ENCODE results near the gene UMODL1.

UMODL1 gene

DNA sequence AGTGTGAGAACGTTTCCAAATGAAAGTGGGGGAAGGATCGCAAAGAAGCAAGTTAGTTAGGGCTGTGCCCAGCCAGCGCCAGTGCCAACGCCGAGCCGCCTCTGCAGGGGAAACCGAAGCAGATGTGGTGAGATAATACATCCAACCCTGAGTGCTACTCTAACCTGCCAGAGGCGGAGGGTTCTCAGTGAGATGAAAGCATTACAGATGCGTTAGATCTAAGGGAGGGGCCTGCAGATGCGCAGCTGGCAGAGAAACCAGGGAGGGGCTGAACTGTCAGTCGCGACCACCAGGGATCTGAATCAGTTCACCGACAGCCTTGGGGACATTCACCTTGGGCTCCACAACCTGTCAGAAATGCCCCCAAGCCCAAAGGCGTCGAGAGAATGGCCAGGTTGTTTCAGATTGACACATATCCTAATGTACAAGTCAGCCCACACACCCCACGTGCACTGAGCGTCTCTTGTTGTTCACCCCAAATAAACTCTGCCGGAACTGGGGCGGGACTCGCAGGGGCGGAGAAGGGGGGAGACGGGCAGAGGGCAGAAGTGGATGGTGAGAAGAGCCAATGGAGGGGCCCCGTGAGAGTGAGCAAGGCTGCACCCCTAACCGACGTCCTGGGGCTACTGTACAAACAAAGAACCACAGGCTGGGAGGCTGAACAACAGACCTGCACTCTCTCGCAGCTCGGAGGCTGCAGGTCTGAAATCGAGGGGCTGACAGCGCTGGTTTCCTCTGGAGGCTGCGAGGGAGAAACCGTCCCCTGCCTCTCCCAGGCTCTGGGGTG, 8.7 kb upstream of the UMODL1 start:
- peak; percentile 86 for DNase-seq (ENCODE audit: low spot score)
- in situ Hi-C loops (cut with MboI; ENCODE audit: low sequenced_read_pairs, unreplicated experiment) = no loop called here
- TF ChIP-seq, protein P1, sequence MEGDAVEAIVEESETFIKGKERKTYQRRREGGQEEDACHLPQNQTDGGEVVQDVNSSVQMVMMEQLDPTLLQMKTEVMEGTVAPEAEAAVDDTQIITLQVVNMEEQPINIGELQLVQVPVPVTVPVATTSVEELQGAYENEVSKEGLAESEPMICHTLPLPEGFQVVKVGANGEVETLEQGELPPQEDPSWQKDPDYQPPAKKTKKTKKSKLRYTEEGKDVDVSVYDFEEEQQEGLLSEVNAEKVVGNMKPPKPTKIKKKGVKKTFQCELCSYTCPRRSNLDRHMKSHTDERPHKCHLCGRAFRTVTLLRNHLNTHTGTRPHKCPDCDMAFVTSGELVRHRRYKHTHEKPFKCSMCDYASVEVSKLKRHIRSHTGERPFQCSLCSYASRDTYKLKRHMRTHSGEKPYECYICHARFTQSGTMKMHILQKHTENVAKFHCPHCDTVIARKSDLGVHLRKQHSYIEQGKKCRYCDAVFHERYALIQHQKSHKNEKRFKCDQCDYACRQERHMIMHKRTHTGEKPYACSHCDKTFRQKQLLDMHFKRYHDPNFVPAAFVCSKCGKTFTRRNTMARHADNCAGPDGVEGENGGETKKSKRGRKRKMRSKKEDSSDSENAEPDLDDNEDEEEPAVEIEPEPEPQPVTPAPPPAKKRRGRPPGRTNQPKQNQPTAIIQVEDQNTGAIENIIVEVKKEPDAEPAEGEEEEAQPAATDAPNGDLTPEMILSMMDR (IDR thresholded peaks at IDR 0.05; ENCODE audit: borderline replicate concordance, control extremely low read depth, extremely low read depth, insufficient read depth, missing control alignments) = no peak

DNA sequence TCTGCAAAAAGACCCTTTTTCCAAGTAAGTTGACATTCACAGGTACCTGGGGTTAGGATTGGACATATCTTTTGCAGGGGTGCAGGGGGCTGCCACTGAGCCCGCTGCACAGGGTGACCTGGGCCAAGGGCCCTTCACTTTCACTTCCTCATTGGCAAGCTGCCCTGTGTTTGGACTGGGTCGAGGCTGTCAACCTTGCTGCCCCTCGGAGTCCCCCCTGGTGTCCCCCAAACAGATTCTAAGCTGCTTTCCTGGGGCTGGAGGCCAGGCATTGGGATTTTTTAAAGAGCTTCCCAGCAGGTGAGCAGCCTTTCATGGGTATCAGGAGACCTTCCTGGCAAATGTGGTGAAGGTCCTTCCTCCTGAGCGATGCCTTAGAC, 7.9 kb upstream of the UMODL1 start:
- TF ChIP-seq, protein P1 (IDR thresholded peaks at IDR 0.05; ENCODE audit: borderline replicate concordance, control extremely low read depth, extremely low read depth, insufficient read depth, missing control alignments) = no peak
- DNase-seq (ENCODE audit: low spot score) = no peak
- in situ Hi-C loops (cut with MboI; ENCODE audit: low sequenced_read_pairs, unreplicated experiment) = no loop called here

DNA sequence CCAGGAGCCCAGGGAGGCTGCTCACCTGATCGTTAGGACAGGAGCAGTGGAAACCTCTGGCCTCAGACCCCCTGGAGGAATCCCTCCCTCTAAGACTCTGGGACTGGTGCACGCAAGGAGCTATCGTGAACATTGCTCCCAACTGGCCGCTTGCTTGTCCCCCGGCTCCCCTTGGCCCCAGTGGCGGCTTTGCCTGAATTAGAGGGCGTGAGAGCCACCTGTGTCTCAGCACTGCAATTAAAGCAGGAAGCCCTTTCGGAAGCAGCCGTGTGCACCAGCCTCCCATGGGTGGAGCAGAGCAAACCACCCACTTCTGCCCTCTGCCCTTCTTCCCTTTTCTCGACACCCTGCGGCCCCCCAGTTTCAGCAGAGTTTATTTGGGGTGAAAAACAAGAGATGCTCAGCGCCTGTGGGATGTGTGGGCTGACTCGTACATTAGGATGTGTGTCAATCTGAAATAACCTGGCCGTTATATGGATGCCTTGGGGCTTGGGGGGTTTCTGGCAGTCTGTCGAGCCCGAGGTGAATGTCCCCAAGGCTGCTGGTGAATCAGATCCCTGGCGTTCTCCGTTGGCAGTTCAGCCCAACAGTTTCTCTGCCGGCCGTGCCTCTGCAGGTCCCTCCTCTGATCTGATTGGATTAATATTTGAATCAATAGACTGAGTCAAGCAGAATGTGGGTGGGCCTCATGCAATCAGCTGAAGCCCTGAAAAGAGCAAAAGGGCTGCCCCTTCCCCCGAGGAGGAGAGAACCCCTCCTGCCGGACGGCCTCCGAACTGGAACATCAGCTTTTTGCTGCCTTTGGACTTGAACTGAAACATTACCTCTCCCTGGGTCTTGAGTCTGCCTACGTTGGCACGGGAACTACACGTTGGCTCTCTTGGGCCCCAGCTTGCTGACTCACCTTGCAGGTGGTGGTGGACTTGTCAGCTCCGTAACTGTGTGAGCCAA, 7.3 kb upstream of the UMODL1 start:
- in situ Hi-C loops (cut with MboI; ENCODE audit: low sequenced_read_pairs, unreplicated experiment) = no loop called here
- TF ChIP-seq, protein P1 (IDR thresholded peaks at IDR 0.05; ENCODE audit: borderline replicate concordance, control extremely low read depth, extremely low read depth, insufficient read depth, missing control alignments) = no peak
- peak; percentile 61 for DNase-seq (ENCODE audit: low spot score)

DNA sequence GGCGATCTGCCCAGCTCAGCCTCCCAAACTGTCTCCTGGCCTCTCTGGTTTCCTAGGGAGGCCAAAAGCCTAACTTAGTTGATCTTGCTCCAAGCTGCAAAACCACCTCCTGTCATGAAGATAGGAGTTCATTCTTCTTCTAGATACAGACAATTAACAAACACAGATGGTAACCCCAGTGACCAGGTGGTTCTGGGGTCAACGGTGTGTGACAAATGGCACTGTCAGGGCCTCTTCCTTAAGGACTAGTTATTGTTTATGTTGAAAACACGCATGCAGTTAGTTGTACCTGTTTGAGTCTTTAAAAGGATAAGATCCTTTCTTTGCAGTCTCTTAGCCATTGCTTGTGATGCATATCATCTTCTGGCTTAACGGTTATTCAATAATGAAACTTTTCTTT, 4.6 kb upstream of the UMODL1 start:
- in situ Hi-C loops (cut with MboI; ENCODE audit: low sequenced_read_pairs, unreplicated experiment) = no loop called here
- no peak for DNase-seq (ENCODE audit: low spot score)
- TF ChIP-seq, protein P1 (IDR thresholded peaks at IDR 0.05; ENCODE audit: borderline replicate concordance, control extremely low read depth, extremely low read depth, insufficient read depth, missing control alignments) = no peak

DNA sequence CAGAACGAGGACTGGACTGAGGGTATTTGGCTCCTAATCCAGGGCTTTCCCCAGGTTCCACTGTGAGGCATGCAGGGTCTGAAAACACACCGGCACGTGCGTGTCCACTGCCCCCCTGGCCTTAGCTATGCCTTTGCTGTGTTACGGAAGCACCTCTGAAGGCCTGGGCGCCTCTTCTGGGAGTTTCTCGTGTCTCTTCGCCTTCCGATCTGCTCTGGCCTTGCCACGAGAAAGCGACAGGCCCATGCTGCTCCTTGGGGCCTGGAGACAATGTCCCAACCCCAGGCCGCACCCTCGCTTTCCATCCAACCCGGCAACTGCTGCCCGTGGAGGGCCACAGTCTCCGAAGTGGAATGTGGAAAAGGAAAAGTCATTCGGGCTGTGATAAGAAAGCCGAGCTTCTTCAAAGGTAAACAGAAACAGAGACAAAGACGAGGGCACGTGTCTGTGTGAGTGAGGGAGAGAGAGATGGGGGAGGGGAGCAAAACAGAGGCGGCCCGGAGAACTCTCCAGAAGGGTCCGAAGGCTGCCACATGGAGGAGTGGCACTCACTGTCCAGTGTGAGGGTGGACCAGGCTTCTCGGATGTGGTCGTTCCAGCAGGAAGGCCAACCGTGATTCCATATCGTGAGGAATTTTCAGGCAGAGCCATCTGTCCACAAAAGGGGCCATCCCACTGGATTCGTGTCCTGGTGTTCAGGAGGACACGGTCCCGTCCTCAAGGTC, 3.4 kb upstream of the UMODL1 start:
- no peak for DNase-seq (ENCODE audit: low spot score)
- in situ Hi-C loops (cut with MboI; ENCODE audit: low sequenced_read_pairs, unreplicated experiment) = no loop called here
- TF ChIP-seq, protein P1 (IDR thresholded peaks at IDR 0.05; ENCODE audit: borderline replicate concordance, control extremely low read depth, extremely low read depth, insufficient read depth, missing control alignments) = no peak

DNA sequence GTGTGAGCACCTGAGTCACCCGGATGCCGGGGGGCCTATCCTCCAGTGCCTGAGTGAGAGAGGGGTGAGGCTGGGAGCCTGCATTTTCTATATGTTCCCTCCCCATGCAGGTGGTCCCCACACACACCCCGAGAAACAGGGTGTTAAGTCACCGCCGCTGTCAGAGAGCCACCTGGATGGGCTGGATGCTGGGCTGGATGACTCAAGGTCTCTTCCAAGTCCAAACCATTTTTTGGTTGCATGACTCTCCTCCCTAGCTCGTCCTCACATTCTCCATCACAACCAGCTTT, 2.9 kb upstream of the UMODL1 start:
- in situ Hi-C loops (cut with MboI; ENCODE audit: low sequenced_read_pairs, unreplicated experiment) = no loop called here
- DNase-seq (ENCODE audit: low spot score) = no peak
- TF ChIP-seq, protein P1 (IDR thresholded peaks at IDR 0.05; ENCODE audit: borderline replicate concordance, control extremely low read depth, extremely low read depth, insufficient read depth, missing control alignments) = no peak

All from GM13976 (cell line).